ENCODE results near the gene PURA.
A peak's percentile ranks its signal among the peaks of the same experiment; 100 is the strongest.
"Not testable (repeated sequence)": the region's sequence is repeated elsewhere in the genome, so short reads cannot be mapped to it uniquely, and the experiment has no call there.

Gene PURA

GRCh38 chr5:140135127-140135526, 21.2 kb downstream of the PURA start:
- DNase-seq (ENCODE audit: low read depth in 2 of 2) = no peak

GRCh38 chr5:140136624-140137023, 22.7 kb downstream of the PURA start:
- no peak for DNase-seq (ENCODE audit: low read depth in 2 of 2)

GRCh38 chr5:140140435-140140834, 26.5 kb downstream of the PURA start:
- DNase-seq (ENCODE audit: low read depth in 2 of 2) = no peak

GRCh38 chr5:140141241-140141640, 27.3 kb downstream of the PURA start:
- peak in 1 of 2 experiments; percentile 27 for DNase-seq (ENCODE audit: low read depth in 2 of 2)

GRCh38 chr5:140142246-140142645, 28.3 kb downstream of the PURA start:
- DNase-seq (ENCODE audit: low read depth in 2 of 2) = no peak

- no peak for DNase-seq (ENCODE audit: low read depth in 2 of 2)
These were observed 28.9 kb downstream of the PURA start for GRCh38 chr5:140142856-140143255.

GRCh38 chr5:140143521-140144258, 29.8 kb downstream of the PURA start:
- DNase-seq (ENCODE audit: low read depth in 2 of 2) = no peak

GRCh38 chr5:140145256-140145655, 31.3 kb downstream of the PURA start:
- no peak for DNase-seq (ENCODE audit: low read depth in 2 of 2)

- DNase-seq (ENCODE audit: low read depth in 2 of 2) = peak in 1 of 2 experiments; percentile 25
These were observed 32.1 kb downstream of the PURA start for GRCh38 chr5:140145818-140146522.

- DNase-seq (ENCODE audit: low read depth in 2 of 2) = no peak
These were observed 32.6 kb downstream of the PURA start for GRCh38 chr5:140146523-140146842.

- DNase-seq (ENCODE audit: low read depth in 2 of 2) = no peak
These were observed 33.6 kb downstream of the PURA start for GRCh38 chr5:140147460-140147859.

GRCh38 chr5:140148508-140148907, 34.6 kb downstream of the PURA start:
- no peak for DNase-seq (ENCODE audit: low read depth in 2 of 2)

- DNase-seq (ENCODE audit: low read depth in 2 of 2) = no peak
These were observed 36.3 kb downstream of the PURA start for GRCh38 chr5:140150201-140150600.

- no peak for DNase-seq (ENCODE audit: low read depth in 2 of 2)
These were observed 37.5 kb downstream of the PURA start for GRCh38 chr5:140151144-140152021.

- DNase-seq (ENCODE audit: low read depth in 2 of 2) = no peak
These were observed 38.4 kb downstream of the PURA start for GRCh38 chr5:140152022-140152999.

GRCh38 chr5:140153255-140153654, 39.3 kb downstream of the PURA start:
- DNase-seq (ENCODE audit: low read depth in 2 of 2) = no peak

GRCh38 chr5:140153905-140154304, 40.0 kb downstream of the PURA start:
- no peak for DNase-seq (ENCODE audit: low read depth in 2 of 2)

GRCh38 chr5:140154710-140155381, 40.9 kb downstream of the PURA start:
- DNase-seq (ENCODE audit: low read depth in 2 of 2) = not testable (repeated sequence)

- peak; percentile 50 to 61 for DNase-seq (ENCODE audit: low read depth in 2 of 2)
These were observed 43.3 kb downstream of the PURA start for GRCh38 chr5:140157032-140157781.
